AG09319 (cell line): Measurements from ENCODE around the gene ARR3.
"Not testable (repeated sequence)": the region's sequence is repeated elsewhere in the genome, so short reads cannot be mapped to it uniquely, and the experiment has no call there.

Experiments used
- DNase-seq: peaks from one replicate; pipeline ENCODE4 v3.0.0-alpha.2; 2010; ENCODE audit warnings: low read depth; ENCODE audit errors: extremely low read depth
- CTCF ChIP-seq: IDR thresholded peaks from 2 replicates; pipeline ENCODE4 v1.5.1; 2011; ENCODE audit warnings: low read depth, mild to moderate bottlenecking, inconsistent platforms, low read length, moderate library complexity

The ARR3 gene

GRCh38 chrX:70301716-70302115 is 33.6 kb downstream of the ARR3 start:
- peak; percentile 16 for DNase-seq
- TF ChIP-seq CTCF, result no peak

GRCh38 chrX:70313503-70313902 is 45.4 kb downstream of the ARR3 start:
- TF ChIP-seq CTCF, result no peak
- no peak for DNase-seq

GRCh38 chrX:70322784-70323183 is 54.6 kb downstream of the ARR3 start:
- no peak for DNase-seq
- TF ChIP-seq CTCF, result no peak

- not testable (repeated sequence) for DNase-seq
These were observed 55.5 kb downstream of the ARR3 start for GRCh38 chrX:70323628-70324027.

GRCh38 chrX:70324326-70324725 is 56.2 kb downstream of the ARR3 start:
- no peak for TF ChIP-seq CTCF
- DNase-seq, result no peak

- DNase-seq, result no peak
- no peak for TF ChIP-seq CTCF
These were observed 63.0 kb downstream of the ARR3 start for GRCh38 chrX:70331161-70331560.
